ENCODE measurements around the gene AKR1C8. TPM values are rescaled to one million over a fixed set of nuclear protein-coding genes. Genes with fewer than 3 reads are reported as not detected.

AKR1C8 gene
- total and polyA plus RNA-seq, 2 of the 13 experiments (the other 11 are each of a cell fraction or from before 2014, with no cell fraction given) = 0.12 TPM; not detected in 1

DNA sequence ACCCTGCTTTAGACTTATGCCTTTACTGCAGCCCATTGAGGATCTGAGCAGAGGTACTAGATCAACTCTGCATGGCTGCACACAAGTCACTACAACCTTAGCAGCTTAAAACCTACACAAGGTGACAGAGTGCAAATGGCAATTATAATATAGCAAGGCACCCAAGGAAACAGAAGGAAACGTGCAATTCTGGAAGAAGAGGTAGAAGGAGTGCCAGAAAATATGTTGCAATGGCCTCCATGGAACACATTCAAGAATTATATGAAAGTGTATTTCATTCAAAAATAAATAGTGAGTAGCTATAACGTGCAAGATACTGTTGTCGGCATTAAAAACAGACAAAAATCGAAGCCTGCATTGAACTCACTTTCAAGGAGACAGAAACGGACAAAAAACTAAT is 2.9 kb upstream of the AKR1C8 start:
- H3K4me3 ChIP-seq (replicated peaks in 1 of 3; ENCODE audit: insufficient read depth in 1 of 3, low read depth in 2 of 3, low read length in 3 of 3) = no peak overlapping the region
- 87% methylated on average over 5 of the region's 5 CpGs for WGBS (ENCODE audit: low lambda C conversion rate)
- no TSS peak for BruUV-seq (replicated peaks)
- no peaks in the 10 kb centered on the region for H3K36me3 ChIP-seq (replicated peaks in 1 of 2; ENCODE audit: control insufficient read depth in 1 of 2, insufficient read depth in 2 of 2, low read length in 2 of 2)
- H2AFZ ChIP-seq (ENCODE audit: low read length) = no peak overlapping the region
- no peaks in the 10 kb centered on the region for H4K20me1 ChIP-seq (ENCODE audit: insufficient read depth, low read length)
- ChIA-PET POLR2A (no interaction called here), CTCF (ENCODE audit: low intra/inter-chr PET ratio, low total read pairs) (no interaction called here)
- DNase-seq (ENCODE audit: low spot score) (no peak), FAIRE-seq (no peak), ATAC-seq (no peak)
- TF ChIP-seq KDM5B (CRISPR knock-in tag; IDR thresholded peaks at IDR 0.05; ENCODE audit: borderline replicate concordance) (no peak), ZKSCAN5 (CRISPR knock-in tag; IDR thresholded peaks at IDR 0.05) (no peak), ZNF713 (CRISPR knock-in tag; IDR thresholded peaks at IDR 0.05) (no peak), MATR3 (CRISPR knock-in tag; IDR thresholded peaks at IDR 0.05) (no peak), ZNF709 (CRISPR knock-in tag; IDR thresholded peaks at IDR 0.05) (no peak)
- TF ChIP-seq, protein P1, sequence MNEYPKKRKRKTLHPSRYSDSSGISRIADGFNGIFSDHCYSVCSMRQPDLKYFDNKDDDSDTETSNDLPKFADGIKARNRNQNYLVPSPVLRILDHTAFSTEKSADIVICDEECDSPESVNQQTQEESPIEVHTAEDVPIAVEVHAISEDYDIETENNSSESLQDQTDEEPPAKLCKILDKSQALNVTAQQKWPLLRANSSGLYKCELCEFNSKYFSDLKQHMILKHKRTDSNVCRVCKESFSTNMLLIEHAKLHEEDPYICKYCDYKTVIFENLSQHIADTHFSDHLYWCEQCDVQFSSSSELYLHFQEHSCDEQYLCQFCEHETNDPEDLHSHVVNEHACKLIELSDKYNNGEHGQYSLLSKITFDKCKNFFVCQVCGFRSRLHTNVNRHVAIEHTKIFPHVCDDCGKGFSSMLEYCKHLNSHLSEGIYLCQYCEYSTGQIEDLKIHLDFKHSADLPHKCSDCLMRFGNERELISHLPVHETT (CRISPR knock-in tag; conservative IDR thresholded peaks at IDR 0.05) = no peak
- TF ChIP-seq, protein P2, sequence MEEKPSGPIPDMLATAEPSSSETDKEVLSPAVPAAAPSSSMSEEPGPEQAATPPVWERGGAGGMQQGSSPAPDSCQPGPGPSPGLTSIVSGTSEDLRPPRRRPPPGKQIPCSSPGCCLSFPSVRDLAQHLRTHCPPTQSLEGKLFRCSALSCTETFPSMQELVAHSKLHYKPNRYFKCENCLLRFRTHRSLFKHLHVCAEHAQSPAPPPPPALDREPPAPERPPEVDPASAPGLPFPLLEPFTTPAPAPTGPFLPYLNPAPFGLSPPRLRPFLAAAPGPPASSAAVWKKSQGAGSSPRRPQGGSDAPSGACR (CRISPR knock-in tag; IDR thresholded peaks at IDR 0.05) = no peak
- H3K79me2 ChIP-seq (ENCODE audit: insufficient read depth, low read length) = no peaks in the 10 kb centered on the region
- H3K4me1 ChIP-seq (ENCODE audit: insufficient read depth, low read length) = peaks cover 28% of the 10 kb centered on the region
- no peak overlapping the region for H3K27ac ChIP-seq (ENCODE audit: extremely low read length, insufficient read depth, low read length)
- no peak overlapping the region for H3K9ac ChIP-seq (ENCODE audit: insufficient read depth, low read depth, low read length)
- no peaks in the 10 kb centered on the region for H3K9me3 ChIP-seq (ENCODE audit: low read length)
- no peak overlapping the region for H3K4me2 ChIP-seq (ENCODE audit: low read depth, low read length)
- intact Hi-C loops (cut with micrococcal nuclease; ENCODE audit: unreplicated experiment) = no loop called here
- in situ Hi-C loops (cut with HindIII; ENCODE audit: extremely low pct_ligation_motif_present, low pct_unique_long_range_greater_than_20kb) = no loop called here
- no peaks in the 10 kb centered on the region for H3K27me3 ChIP-seq (ENCODE audit: control insufficient read depth in 1 of 2, insufficient read depth in 2 of 2, low read length in 2 of 2)

DNA sequence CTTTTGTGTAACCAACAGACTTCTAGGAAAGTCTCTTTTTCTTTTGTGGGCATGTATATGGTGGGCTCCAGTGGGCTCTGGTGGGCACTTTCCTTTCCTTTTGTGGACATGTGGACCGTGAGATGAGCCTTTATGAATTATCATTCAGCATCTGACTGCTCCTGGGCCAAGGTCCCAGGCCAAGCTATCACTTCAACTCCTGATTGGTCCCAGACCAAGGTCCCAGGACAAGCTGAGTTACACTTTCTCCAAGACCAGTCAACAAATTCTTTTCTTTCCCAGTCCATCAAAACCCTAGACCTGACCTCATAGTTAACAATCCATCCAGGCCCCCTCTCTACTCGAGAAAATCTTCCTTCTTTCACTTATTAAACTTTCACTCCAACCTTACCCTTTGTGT is 1.0 kb downstream of the AKR1C8 start:
- no peak for DNase-seq (ENCODE audit: low spot score)
- Histone ChIP-seq H3K36me3 (replicated peaks in 1 of 2; ENCODE audit: control insufficient read depth in 1 of 2, insufficient read depth in 2 of 2, low read length in 2 of 2) (no peaks in the 10 kb centered on the region), H3K27me3 (ENCODE audit: control insufficient read depth in 1 of 2, insufficient read depth in 2 of 2, low read length in 2 of 2) (no peaks in the 10 kb centered on the region), H4K20me1 (ENCODE audit: insufficient read depth, low read length) (no peaks in the 10 kb centered on the region), H3K27ac (ENCODE audit: extremely low read length, insufficient read depth, low read length) (no peak overlapping the region), H3K4me1 (ENCODE audit: insufficient read depth, low read length) (peaks cover 28% of the 10 kb centered on the region), H3K9me3 (ENCODE audit: low read length) (no peaks in the 10 kb centered on the region), H3K79me2 (ENCODE audit: insufficient read depth, low read length) (no peaks in the 10 kb centered on the region), H3K4me2 (ENCODE audit: low read depth, low read length) (no peak overlapping the region), H2AFZ (ENCODE audit: low read length) (peak overlapping the region; percentile 7), H3K9ac (ENCODE audit: insufficient read depth, low read depth, low read length) (no peak overlapping the region), H3K4me3 (replicated peaks in 1 of 3; ENCODE audit: insufficient read depth in 1 of 3, low read depth in 2 of 3, low read length in 3 of 3) (no peak overlapping the region)
- ATAC-seq = no peak
- in situ Hi-C loops (cut with HindIII; ENCODE audit: extremely low pct_ligation_motif_present, low pct_unique_long_range_greater_than_20kb) (no loop called here), intact Hi-C loops (cut with micrococcal nuclease; ENCODE audit: unreplicated experiment) (no loop called here)
- ChIA-PET CTCF (ENCODE audit: low intra/inter-chr PET ratio, low total read pairs) (no interaction called here), POLR2A (no interaction called here)
- BruUV-seq (replicated peaks) = no TSS peak
- 66% methylated on average over 2 of the region's 2 CpGs for WGBS (ENCODE audit: low lambda C conversion rate)
- FAIRE-seq = no peak
- no peak for TF ChIP-seq RERE (CRISPR knock-in tag; IDR thresholded peaks at IDR 0.05; ENCODE audit: low read depth)
- TF ChIP-seq, protein P2 (CRISPR knock-in tag; IDR thresholded peaks at IDR 0.05) = no peak
- TF ChIP-seq, protein P3, sequence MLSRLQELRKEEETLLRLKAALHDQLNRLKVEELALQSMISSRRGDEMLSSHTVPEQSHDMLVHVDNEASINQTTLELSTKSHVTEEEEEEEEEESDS (CRISPR knock-in tag; IDR thresholded peaks at IDR 0.05; ENCODE audit: borderline replicate concordance) = no peak

Measured in HepG2 (cell line).